Ishikawa (cell line): ENCODE data around the gene PRPSAP2.

Experiments used
- CEBPB ChIP-seq: IDR thresholded peaks from 2 replicates; pipeline ENCODE4 v1.6.1; 2012
- EP300 ChIP-seq: IDR thresholded peaks from 2 replicates; pipeline ENCODE4 v1.6.1; 2012; ENCODE audit warnings: borderline replicate concordance
- RAD21 ChIP-seq: IDR thresholded peaks from 2 replicates; pipeline ENCODE4 v1.6.1; 2012; ENCODE audit warnings: low read depth
- TAF1 ChIP-seq: IDR thresholded peaks from 2 replicates; pipeline ENCODE4 v1.6.1; 2012; ENCODE audit warnings: low read depth, mild to moderate bottlenecking
- TF ChIP-seq, protein P1 (sequence below): IDR thresholded peaks from 2 replicates; pipeline ENCODE4 v1.6.1; 2012

DNA sequence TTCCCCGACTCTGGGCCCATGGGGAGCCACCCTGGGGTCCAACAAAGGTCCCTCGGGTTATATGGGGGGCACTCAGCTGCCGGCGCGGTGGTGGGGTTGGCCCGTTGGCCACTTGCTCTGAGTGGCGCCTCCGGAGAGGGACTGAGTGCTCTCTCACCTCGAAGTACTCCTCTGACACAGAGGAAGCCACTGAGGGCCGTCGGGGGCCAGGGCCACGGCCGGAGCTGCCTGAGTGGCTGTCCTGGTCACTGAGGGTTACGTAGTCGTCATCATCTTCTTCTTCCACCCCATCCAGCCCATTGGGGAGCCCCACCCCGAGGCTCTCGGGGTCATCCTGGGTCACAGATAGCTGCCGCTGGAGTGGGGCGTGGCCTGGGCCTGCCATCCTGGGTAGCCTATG, 119.7 kb downstream of the PRPSAP2 start:
- TF ChIP-seq, protein P1, sequence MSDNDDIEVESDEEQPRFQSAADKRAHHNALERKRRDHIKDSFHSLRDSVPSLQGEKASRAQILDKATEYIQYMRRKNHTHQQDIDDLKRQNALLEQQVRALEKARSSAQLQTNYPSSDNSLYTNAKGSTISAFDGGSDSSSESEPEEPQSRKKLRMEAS = no peak
- no peak for TF ChIP-seq EP300
- no peak for TF ChIP-seq RAD21
- TF ChIP-seq TAF1 = no peak
- TF ChIP-seq CEBPB = no peak
